Measurements from ENCODE around the gene UQCC3. TPM values are rescaled to one million over a fixed set of nuclear protein-coding genes. Genes with fewer than 3 reads are reported as not detected.
"Not testable (repeated sequence)": the region's sequence is repeated elsewhere in the genome, so short reads cannot be mapped to it uniquely, and the experiment has no call there.

Gene UQCC3
- total RNA-seq, 1 donor from 2014 or later, result 5.5 TPM

GRCh38 chr11:62666259-62666926, 5.1 kb upstream of the UQCC3 start:
- no peaks in the 10 kb centered on the region for H3K27me3 Mint-ChIP-seq (ENCODE audit: low read depth)
- DNase-seq (ENCODE audit: low spot score), result no peak
- peak overlapping the region; percentile 94 for H3K4me3 Mint-ChIP-seq (ENCODE audit: unreplicated experiment)
- no peaks in the 10 kb centered on the region for H3K9me3 Mint-ChIP-seq (ENCODE audit: low read depth)
- peaks cover 7% of the 10 kb centered on the region for H3K36me3 Mint-ChIP-seq (ENCODE audit: low read depth)
- H3K27ac Mint-ChIP-seq (ENCODE audit: unreplicated experiment), result peak overlapping the region; percentile 93
- TF ChIP-seq CTCF (IDR thresholded peaks at IDR 0.05), result no peak
- peaks cover 40% of the 10 kb centered on the region for H3K4me1 Mint-ChIP-seq (ENCODE audit: low read depth)

- no peaks in the 10 kb centered on the region for H3K27me3 Mint-ChIP-seq (ENCODE audit: low read depth)
- H3K27ac Mint-ChIP-seq (ENCODE audit: unreplicated experiment), result peak overlapping the region; percentile 51
- peaks cover 45% of the 10 kb centered on the region for H3K4me1 Mint-ChIP-seq (ENCODE audit: low read depth)
- no peak for TF ChIP-seq CTCF (IDR thresholded peaks at IDR 0.05)
- no peaks in the 10 kb centered on the region for H3K9me3 Mint-ChIP-seq (ENCODE audit: low read depth)
- no peak for DNase-seq (ENCODE audit: low spot score)
- H3K4me3 Mint-ChIP-seq (ENCODE audit: unreplicated experiment), result no peak overlapping the region
- H3K36me3 Mint-ChIP-seq (ENCODE audit: low read depth), result peaks cover 7% of the 10 kb centered on the region
Observed at GRCh38 chr11:62667460-62667859, 4.0 kb upstream of the UQCC3 start.

- peaks cover 47% of the 10 kb centered on the region for H3K4me1 Mint-ChIP-seq (ENCODE audit: low read depth)
- H3K36me3 Mint-ChIP-seq (ENCODE audit: low read depth), result peaks cover 4% of the 10 kb centered on the region
- no peak for TF ChIP-seq CTCF (IDR thresholded peaks at IDR 0.05)
- no peaks in the 10 kb centered on the region for H3K27me3 Mint-ChIP-seq (ENCODE audit: low read depth)
- DNase-seq (ENCODE audit: low spot score), result no peak
- no peak overlapping the region for H3K4me3 Mint-ChIP-seq (ENCODE audit: unreplicated experiment)
- peak overlapping the region; percentile 77 for H3K27ac Mint-ChIP-seq (ENCODE audit: unreplicated experiment)
- H3K9me3 Mint-ChIP-seq (ENCODE audit: low read depth), result no peaks in the 10 kb centered on the region
Observed at GRCh38 chr11:62669420-62670161, 1.9 kb upstream of the UQCC3 start.

- Mint-ChIP-seq H3K4me3 (ENCODE audit: unreplicated experiment) (peak overlapping the region; percentile 95), H3K9me3 (ENCODE audit: low read depth) (no peaks in the 10 kb centered on the region), H3K27ac (ENCODE audit: unreplicated experiment) (peak overlapping the region; percentile 94), H3K4me1 (ENCODE audit: low read depth) (peaks cover 41% of the 10 kb centered on the region), H3K27me3 (ENCODE audit: low read depth) (no peaks in the 10 kb centered on the region), H3K36me3 (ENCODE audit: low read depth) (peaks cover 6% of the 10 kb centered on the region)
- DNase-seq (ENCODE audit: low spot score), result no peak
- TF ChIP-seq CTCF (IDR thresholded peaks at IDR 0.05), result no peak
Observed at GRCh38 chr11:62671236-62671607, 251 bp upstream of the UQCC3 start.

GRCh38 chr11:62673196-62673525, 1.7 kb downstream of the UQCC3 start:
- DNase-seq (ENCODE audit: low spot score), result no peak
- Mint-ChIP-seq H3K9me3 (ENCODE audit: low read depth) (no peaks in the 10 kb centered on the region), H3K36me3 (ENCODE audit: low read depth) (peaks cover 10% of the 10 kb centered on the region), H3K27me3 (ENCODE audit: low read depth) (no peaks in the 10 kb centered on the region), H3K27ac (ENCODE audit: unreplicated experiment) (peak overlapping the region; percentile 94), H3K4me1 (ENCODE audit: low read depth) (peaks cover 43% of the 10 kb centered on the region), H3K4me3 (ENCODE audit: unreplicated experiment) (no peak overlapping the region)
- no peak for TF ChIP-seq CTCF (IDR thresholded peaks at IDR 0.05)

GRCh38 chr11:62675415-62675814, 3.9 kb downstream of the UQCC3 start:
- H3K36me3 Mint-ChIP-seq (ENCODE audit: low read depth); H3K9me3 Mint-ChIP-seq (ENCODE audit: low read depth); H3K4me3 Mint-ChIP-seq (ENCODE audit: unreplicated experiment); H3K27ac Mint-ChIP-seq (ENCODE audit: unreplicated experiment); DNase-seq (ENCODE audit: low spot score); H3K27me3 Mint-ChIP-seq (ENCODE audit: low read depth): not testable (repeated sequence)
- H3K4me1 Mint-ChIP-seq (ENCODE audit: low read depth), result peaks cover 46% of the 10 kb centered on the region
